Activated CD4-positive, alpha-beta T cell treated with anti-CD3 and anti-CD28 coated beads for 4 hours (primary cell): ENCODE measurements around the gene ARL5A.

Source experiments
- DNase-seq, 2 donors: peaks; one replicate each; pipeline ENCODE4 v3.0.0-alpha.2; 2020

The ARL5A gene

DNA sequence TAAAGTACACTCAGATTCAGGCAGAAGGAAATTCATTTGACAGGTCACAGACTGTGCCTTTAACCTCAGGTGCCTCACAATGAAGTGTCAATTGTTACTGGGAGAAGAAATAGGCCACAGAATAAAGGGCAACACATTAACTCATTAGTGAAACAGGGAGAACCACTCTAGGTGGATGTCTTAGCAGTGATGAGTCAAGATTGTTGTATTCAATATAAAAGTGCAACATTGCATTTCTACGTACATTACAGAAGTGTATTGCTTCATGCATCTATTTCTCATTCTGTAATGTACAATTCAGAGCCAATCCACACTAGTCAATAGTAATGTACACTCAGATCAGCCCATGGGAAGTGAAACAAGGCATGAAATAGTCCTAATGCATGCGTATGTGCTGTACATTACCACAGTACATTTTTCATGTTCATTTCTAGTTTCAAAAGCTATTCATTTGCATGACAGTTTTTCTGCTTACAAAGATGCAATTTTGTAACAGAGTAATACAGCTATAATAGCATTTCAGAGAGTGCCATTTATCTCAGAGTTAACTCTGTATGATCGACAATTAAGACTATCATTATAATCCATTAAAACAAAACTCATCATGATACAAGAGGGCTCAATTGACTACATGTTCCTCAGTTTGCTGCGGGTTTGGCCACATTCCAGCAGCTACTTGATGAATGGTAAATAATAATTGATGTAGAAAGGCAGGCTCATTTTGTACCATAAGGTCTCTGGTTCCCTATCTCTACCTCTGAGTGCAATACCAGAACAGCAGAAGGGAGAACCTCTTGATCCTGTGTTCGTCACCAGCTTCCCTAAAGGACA lies 12.2 kb upstream of the ARL5A start:
- DNase-seq = no peak

GRCh38 chr2:151837926-151838325 lies 9.7 kb upstream of the ARL5A start:
- no peak for DNase-seq

DNA sequence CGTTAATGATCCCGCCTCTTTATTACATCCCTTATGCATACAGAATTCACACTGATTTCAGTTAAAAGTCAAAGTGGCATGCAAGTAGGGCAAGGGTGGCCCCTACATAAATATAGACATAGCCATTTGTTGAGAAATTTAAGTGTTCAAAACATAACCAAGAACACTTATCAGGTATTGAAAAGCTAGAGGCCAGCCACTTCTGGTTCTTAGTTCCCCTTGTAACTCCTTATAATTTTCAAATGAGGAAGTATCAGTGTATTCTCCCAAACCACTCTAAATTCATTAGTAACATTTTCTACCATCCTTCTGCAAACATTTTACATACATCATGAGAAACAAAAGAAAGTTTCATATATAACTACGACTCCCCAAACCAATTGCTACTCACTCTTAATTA lies 5.8 kb upstream of the ARL5A start:
- no peak for DNase-seq

DNA sequence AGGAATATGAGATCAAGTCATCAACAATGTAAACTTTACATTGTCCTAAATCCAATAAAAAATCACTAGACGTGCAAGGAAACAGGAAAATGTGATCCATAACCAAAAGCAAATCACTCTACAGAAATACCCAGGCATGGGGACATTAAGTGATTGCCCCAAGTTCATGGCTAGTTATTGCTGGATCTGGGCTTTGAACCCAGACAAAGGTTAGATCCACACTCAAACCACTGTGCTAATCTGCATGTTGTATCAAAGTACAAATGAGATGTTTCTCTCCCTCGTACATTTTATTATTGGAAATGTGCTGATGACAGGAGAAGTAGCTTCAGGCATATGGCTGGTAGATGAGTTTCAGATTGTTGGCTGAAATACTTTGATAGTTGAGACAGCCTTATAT lies 2.7 kb upstream of the ARL5A start:
- DNase-seq = no peak

GRCh38 chr2:151828890-151829324 lies 686 bp upstream of the ARL5A start:
- DNase-seq = no peak

DNA sequence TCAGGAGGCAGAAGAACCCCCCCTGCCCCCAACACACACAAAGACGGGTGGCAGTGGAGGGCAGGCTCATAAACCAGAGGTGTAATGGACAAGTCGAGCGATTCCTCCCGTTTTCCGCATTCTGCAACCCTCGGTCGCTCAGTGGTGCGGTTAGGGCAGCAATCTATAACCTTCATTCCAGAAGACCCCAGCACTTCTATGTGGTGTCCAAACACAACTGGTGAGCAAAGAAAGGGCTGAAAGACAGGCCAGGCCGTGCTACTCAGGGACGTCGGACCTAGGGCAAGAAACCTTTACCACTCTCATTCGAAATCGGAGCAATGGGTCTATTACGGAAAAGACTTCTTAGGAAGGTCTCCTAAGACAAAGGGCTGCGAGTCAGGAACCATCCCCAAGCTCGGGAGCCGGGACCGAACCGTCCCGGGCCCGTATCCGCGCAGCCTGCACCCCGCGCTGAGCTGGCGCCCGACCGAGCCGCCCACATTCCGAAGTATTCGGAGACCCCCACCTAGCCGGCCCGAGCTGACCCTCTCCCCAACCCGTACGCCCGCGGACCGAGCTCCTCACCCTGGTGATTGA lies 568 bp downstream of the ARL5A start:
- DNase-seq = peak in 1 of 2 donors; percentile 14

- DNase-seq = no peak
These were observed 1.5 kb downstream of the ARL5A start for GRCh38 chr2:151826737-151827157.

DNA sequence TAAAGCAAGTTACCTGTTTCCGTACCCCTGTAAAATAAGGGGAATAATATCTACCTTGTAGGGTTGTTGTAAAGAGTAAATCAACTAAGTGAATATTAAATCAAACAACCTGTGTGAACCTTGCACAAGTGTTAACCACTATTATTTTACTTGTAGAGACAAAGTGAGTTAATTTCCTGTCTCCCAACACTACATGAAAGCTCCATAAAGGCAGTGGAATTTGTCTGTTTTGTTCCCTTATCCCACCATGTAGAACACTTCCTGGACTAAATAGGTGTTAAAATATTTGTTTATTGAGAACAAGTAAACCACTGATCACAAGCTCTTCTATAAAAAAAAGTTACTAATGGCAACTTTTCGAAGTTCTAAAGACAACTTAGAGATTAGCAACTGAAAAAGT lies 3.3 kb downstream of the ARL5A start:
- no peak for DNase-seq

DNA sequence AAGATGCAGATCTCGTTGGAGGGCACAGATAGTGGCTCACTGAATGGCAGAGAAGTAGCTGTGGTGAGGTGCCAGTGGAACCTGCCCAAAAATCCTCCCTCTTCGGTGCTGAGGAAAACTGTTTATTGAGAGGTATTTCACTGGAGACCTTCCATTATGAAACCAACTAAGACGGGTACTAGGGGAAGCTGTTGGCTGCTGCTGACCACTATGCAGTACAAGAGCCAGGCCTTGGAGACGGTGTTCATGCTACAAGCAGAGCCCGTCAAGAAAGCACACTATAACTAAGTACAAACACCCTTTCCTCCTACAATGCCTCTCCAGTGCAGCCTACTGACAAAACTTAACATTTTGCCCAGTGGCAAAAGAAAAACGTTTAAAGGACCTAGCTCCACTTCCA lies 4.6 kb downstream of the ARL5A start:
- DNase-seq = no peak

DNA sequence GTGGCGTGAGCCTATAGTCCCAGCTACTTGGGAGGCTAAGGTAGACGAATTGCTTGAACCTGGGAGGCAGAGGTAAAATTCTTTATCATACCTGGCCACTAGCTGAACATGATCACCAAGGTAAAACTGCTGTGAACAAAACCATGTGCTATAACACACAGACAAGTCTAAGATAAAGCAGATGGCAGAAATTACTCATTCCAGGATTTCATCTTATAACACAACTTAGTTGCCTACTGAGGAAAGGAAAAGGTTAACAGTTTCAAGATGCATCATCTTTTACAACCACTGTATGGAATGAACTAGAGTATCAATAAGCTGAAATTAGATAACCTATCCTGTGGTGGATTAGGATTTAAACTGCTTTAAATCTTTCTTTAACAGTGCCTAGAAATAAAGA lies 8.3 kb downstream of the ARL5A start:
- no peak for DNase-seq

DNA sequence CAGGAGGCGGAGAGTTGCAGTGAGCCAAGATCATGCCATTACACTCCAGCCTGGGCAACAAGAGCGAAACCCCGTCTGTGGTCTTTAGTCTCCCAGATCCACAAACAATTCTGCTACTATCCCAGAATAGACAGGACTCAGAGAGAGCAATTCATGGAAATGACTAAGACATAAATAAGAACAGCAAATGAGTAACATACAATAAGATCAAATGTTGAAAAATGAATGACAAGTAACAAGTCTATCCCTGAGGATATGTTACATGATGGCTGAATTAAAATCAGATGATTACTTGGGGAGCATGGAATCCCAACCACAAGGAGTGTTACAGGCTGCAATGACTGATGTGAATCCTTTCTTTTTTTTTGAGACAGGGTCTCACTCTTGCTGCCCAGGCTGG lies 10.3 kb downstream of the ARL5A start:
- no peak for DNase-seq

DNA sequence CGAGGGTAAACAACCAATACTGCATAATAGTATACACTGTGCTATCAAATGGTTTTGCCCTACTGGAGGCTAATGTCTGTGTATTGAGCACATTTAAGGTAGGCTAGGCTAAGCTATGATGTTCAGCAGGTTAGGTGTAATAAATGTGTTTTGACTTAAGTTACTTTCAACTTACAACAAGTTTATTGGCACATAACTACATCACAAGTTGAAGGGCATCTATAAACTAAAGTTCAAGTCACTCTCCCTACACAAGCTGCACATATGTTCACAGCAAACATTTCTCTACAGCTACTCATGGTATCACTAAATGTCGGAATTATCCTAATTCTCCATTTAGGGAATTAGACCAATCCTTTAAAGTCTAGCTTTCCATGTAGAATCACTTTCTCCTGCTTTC lies 11.4 kb downstream of the ARL5A start:
- DNase-seq = no peak

DNA sequence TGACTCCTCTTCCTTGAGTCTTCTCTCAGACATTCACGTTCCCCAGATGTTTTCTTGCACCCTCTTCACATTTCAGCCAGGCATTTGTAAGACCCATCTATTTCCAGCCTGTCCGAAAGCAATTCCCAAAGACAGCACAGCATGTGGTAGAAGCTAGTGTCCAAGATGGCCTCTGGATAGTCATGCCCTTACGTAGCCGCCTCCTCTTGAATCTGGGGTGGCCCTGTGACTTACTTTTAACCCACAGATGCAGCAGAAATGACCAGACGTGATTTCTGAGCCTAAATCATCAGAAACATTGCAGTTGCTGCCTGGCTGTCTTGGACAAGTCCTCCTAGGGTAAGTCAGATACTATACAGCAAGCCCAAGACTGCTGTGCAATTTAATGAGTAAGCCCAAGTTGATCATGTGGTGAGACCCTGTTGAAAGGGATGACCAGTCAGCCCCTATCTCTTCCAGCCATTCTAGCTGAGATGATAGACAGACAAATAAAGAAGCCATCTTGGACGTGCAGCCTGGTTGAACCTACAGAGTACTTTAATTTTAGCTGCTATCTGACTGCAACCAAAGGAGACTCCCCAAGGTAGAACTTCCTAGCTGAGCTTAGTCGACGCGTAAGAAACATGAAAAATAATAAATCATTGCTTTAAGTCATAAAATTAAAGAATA lies 12.3 kb downstream of the ARL5A start:
- DNase-seq = no peak

- no peak for DNase-seq
These were observed 17.7 kb downstream of the ARL5A start for GRCh38 chr2:151810489-151810888.

DNA sequence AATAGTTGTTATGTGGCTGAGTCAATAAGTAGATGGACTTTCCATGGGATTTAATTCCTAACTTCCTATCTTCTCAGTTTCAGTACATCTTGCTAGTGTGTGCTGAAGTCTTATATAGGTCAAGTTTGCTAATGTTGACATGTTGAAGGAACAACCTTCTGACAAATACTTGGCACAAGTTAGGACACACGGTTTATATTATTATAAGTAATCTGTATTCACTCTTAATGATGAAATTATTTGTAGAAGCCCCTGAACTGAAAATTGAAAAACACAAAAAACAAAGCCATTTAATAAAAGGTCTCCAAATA lies 19.2 kb downstream of the ARL5A start:
- no peak for DNase-seq

DNA sequence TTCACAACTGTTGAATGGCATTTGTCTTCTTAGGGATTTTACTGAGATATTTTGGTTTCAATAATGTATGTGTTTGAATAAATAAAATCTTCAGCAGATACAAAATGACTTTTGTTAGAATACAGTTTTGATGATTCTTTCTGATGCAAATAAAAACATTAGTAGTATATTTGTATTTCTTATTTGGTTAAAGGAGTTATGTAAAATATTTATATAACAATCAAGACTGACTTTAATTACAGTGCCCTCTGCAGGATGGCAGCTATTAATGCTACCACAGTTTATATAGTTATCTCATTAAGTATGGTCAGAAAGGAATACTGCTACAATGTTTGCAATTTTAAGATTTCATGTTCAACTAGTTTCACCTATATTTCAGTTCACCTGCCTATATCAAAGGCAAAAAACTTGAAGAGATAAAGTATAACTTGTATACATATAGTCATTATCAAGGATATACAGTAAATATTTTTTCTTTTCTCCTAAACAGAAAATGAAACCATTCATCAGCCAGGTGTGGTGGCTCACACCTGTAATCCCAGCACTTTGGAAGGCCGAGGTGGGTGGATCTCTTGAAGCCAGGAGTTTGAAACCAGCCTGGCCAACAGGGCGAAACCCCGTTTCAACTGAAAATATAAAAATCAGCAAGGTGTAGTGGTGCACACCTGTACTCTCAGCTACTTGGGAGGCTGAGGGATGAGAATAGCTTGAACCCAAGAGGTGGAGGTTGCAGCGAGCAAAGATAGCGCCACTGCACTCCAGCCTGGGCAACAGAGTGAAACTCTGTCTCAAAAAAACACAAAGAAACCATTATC lies 19.8 kb downstream of the ARL5A start:
- no peak for DNase-seq

DNA sequence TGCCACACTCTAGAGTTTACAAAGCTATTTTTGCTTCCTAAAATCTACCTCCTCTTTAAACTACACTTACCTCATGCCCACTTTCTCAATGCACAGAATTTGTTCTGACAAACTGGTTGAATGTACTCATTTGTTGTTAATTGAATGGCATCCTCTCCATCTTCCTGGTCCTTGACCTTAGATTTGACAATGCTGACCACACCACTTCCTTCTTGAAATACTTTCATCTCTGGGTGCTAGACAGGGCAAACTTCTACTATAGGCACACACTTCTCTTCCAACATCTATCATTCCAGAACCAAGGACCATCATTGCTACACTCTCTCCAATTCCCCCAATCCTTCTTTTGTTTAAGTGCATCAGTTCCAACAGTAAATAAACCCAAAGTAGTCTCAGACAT lies 22.3 kb downstream of the ARL5A start:
- DNase-seq = no peak

DNA sequence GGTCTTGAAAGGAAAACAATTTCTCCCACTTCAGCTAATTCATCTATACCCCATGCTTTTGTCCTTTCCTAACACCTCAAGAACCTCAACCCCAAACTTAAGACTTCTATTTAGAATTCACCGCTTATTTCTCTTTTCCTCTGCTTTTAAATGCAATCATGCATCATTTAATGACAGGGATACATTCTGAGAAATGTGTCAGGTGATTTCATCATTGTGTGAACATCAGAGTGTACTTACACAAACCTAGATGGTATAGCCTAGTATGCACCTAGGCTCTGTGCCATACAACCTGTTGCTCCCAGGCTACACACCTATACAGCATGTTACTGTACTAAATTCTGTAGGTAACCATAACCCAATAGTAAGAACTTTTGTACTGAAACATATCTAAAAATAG lies 22.9 kb downstream of the ARL5A start:
- no peak for DNase-seq

DNA sequence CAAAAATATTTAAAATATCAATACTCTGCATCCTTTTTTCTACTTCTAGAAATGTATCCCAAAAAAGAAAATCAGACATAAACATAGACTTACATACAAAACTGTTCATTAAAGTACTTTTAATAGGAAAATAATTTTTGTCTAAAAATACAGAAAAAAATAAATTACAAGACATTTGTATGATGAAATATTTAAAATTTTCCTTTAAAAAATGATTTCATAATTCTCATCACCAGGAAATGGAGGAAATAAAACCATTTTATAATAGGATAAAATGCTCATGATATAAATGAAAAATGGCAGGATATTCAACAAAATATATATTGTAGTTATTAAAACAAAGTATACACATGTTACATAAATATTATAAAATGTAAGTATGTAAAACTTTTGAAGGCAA lies 24.4 kb downstream of the ARL5A start:
- DNase-seq = no peak

DNA sequence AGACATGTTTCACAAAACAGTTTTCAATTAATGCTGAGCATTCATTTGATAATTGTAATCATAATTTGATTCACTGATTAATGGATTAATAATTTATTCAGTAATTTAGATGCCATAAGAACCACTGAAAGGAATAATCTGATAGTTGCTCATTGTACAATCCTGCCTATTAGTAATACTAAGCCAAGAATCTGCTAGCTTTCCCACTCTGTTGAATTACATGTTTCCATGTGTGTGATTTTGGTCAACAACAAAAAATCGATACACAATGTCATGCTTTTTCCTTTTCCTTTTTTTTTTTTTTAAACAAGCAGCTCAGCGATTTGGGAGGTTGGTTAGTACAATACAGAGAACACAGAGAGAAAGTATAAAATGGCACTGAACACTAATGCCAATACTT lies 25.9 kb downstream of the ARL5A start:
- DNase-seq = no peak

- no peak for DNase-seq
These were observed 28.3 kb downstream of the ARL5A start for GRCh38 chr2:151799886-151800292.

- no peak for DNase-seq
These were observed 31.4 kb downstream of the ARL5A start for GRCh38 chr2:151796774-151797173.

DNA sequence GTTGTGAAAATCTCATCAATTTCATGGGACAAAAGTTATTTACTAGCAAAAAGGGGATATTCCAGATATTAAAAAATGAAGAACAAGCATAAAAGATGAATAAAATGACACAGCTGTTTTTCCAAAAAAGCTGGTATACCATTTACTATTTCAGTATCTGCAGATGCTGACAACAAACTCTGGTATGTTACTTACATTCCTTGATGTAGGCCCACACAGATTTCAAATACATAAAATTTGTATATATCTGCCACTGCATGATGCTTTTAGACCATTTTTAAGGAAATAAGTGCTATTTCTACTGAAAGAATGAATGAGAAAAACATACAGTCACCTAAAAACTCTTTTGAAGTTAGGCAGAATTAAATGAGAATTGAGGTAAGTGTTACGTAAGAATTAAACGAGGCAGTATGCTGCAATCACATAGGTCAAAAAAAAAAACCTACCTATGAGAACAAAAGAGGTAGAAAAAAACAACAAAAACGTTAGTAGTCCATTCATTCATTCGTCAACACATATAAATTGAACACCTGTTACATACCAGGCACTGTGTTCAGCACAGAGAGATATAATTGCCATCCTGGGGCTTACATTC lies 32.5 kb downstream of the ARL5A start:
- DNase-seq = no peak
